ENCODE results near the gene ATP2A1.
"Not testable (repeated sequence)": the region's sequence is repeated elsewhere in the genome, so short reads cannot be mapped to it uniquely, and the experiment has no call there.

Gene ATP2A1

DNA sequence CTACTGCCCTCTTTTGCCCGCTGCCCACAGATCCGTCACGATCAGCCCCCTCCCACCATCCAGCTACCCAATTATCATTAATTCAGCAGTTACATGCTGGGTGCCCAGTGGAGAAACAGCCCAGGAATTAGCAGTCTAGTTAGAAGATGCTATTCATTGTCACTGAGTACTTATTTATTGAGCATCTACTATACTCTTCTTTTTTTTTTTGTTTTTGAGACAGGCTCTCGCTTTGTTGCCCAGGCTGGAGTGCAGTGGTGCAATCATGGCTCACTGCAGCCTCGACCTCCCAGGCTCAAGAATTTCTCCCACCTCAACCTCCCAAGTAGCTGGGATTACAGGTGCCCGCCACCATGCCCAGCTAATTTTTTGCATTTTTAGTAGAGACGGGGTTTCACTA, 61.5 kb downstream of the ATP2A1 start:
- DNase-seq = not testable (repeated sequence)

DNA sequence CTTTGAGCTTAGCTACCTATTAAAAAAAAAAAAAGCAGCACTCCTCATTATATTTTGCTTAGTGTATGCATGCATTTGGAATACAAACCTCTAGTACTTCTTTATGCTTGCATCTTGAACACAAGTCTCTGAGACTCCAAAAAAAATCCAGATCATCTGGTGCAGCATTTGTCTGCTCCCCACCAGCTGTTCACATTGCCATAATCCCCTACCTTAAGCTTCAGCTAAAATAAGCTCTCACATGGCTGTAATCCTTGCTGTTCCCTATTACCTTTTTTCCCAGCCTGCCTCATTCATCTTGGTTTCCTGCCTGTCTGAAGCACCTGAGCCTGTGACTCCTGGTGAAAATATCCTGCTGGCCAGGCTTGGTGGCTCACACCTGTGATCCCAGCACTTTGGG, 65.0 kb downstream of the ATP2A1 start:
- DNase-seq = no peak

DNA sequence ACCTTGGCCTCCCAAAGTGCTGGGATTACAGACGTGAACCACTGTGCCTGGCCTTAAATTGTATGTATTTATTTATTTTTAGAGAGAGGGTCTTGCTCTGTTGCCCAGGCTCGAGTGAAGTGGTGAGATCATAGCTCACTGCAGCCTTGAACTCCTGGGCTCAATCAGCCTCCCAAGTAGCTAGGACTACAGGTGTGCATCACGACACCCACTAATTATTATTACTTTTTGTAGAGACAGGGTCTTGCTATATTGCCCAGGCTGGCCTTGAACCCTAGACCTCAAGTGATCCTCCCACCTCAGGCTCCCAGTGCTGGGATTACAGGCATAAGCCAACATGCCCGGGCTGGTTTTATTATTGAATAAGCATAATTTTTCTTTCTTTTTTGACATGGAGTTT, 68.4 kb downstream of the ATP2A1 start:
- DNase-seq = no peak

DNA sequence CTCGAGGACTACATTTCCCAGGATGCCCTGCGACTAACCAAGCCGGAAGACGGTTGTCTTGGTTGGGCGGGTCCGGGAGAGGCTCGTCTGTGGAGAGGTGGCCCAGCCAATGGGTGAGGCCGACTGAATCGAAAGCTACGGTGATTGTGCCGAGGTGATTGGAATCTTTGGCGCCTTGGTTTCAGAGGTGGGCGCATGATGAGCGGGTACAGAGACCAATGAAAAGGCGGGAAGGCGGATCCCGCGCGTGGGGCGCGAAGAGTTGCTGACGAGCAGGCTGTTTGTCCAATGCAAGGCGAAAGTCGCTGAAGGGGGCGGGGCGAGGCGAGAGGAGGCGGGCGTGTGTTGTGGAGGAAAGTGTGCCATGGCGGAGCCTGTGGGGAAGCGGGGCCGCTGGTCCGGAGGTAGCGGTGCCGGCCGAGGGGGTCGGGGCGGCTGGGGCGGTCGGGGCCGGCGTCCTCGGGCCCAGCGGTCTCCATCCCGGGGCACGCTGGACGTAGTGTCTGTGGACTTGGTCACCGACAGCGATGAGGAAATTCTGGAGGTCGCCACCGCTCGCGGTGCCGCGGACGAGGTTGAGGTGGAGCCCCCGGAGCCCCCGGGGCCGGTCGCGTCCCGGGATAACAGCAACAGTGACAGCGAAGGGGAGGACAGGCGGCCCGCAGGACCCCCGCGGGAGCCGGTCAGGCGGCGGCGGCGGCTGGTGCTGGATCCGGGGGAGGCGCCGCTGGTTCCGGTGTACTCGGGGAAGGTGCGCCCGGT, 72.5 kb downstream of the ATP2A1 start, which contains the start of gene NFATC2IP:
Gene NFATC2IP (plus strand): TSS at position 290 of the 762 bp plus-strand sequence. CDS start 75 bp downstream, at position 365.
- peak; percentile 95 for DNase-seq

DNA sequence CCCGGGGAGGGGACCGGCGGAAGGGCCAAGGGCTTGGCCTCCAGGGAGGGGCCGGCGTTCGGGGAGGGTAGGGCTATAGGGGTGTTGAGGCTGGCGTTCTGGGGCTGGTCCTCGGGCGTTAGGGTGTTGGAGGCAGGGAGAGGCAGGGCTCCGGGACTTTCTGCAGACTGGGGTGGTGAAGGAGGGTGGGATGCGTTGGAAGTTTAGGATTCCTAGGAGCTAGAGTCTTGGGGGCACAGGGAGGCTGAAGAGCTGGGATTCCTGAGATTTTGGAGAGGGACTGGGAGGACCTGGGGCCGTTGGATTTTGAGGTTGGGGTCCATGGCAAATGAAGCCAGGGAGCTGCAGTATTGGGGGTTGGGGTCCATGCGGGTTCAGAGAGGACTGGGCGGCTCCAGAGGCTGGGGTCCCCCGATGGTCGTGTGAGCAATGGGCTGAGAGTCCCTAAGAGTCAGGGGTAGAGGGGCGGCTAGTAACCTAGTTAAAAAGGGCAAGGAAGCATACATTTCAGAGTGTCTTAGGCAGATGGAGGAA, 73.2 kb downstream of the ATP2A1 start:
- DNase-seq = no peak
